Activated CD8-positive, alpha-beta memory T cell treated with anti-CD3 and anti-CD28 coated beads, Interleukin-2, amount 50 U/mL, for 4 hours (primary cell): ENCODE data around the gene SRP14.
"Not testable (repeated sequence)": the region's sequence is repeated elsewhere in the genome, so short reads cannot be mapped to it uniquely, and the experiment has no call there.

Experiments
- DNase-seq: peaks from one replicate; pipeline ENCODE4 v3.0.0-alpha.2; 2020

The SRP14 gene

DNA sequence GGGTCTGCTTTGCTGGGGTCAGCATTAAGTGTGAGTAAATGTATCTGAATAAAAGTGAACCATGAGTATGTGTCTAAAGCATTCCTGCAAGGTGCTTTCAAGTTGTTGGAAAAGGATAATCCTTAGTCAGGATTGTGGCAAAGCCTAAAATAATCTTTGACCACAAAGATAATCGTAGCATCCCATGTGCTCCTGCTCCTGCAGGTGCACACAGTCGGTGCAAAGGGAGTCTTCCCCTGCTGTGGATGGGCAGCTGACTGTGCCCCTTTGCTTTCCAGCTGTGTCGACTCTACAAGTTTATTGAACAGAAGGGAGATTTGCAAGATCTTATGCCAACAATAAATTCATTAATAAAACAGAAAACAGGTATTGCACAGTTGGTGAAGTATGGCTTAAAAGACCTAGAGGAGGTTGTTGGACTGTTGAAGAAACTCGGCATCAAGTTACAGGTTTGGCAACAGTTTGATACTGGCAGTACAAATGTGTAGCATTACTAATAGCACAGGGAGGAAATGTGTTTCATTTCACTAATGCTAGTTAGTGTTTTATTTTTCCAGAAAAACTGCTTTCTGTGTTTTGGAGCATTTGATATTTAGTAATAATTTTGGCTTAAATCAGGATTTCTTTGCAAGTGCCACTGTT lies 22.6 kb downstream of the SRP14 start:
- no peak for DNase-seq

DNA sequence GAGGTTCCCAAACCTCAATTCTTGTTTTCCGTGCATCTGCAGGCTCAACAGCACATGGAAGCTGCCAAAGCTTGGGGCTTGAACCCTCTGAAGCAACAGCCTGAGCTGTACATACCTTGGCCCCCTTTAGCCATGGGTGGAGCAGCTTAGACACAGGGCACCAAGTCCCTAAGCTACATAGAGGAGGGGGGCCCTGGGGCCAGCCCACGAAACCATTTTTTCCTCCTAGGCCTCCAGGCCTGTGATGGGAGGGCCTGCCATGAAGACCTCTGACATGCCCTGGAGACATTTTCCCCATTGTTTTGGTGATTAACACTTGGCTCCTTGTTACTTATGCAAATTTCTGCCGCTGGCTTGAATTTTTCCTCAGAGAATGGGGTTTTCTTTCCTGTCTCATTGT lies 24.6 kb downstream of the SRP14 start:
- DNase-seq: no peak

DNA sequence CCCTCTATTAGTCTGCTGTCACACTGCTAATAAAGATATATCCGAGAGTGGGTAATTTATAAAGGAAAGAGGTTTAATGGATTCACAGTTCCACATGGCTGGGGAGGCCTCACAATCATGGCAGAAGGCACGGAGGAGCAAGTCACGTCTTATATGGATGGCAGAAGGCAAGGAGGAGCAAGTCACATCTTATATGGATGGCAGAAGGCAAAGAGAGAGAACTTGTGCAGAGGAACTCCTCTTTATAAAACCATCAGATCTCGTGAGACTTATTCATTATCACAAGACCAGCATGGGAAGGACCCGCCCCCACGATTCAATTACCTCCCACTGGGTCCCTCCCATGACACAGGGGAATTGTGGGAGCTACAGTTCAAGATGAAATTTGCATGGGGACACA lies 25.6 kb downstream of the SRP14 start:
- not testable (repeated sequence) for DNase-seq

DNA sequence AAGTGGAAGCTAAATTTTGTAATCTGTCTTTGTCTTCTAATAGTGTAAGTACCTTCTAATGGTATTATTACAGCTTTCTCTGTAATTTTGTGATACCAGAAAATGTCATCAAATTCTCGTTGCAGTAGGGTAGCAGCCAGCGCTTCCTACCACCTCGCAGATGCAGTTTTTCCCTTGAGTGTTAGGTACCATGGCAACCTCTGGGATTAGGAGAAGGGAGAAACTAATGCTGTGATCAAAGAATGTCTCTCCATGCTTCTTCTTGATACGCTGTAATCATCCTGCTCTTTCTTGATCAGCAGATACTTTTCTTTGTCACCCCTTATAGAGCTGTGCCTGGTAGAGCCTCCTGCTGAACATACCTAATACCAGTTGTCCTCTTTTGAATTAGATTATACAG lies 27.7 kb downstream of the SRP14 start:
- DNase-seq: no peak

DNA sequence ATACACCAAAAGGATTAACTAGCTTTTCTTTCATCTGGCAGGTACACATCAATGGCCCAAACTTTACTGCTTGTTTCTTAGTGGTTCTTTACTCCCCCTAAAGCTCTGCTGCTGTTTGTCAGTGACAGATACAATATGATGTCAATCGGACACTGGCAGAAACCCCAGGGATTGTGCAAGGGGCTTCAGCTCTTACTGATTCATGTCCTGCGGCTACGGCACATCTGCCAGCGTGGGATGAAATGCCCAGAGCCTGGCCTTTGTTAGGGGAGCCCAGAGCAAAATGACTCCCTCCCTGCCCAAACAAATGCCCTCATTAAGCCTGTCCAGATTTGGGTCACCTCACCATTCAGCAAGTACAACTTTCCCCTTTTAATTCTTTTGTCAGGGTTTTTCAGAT lies 28.3 kb downstream of the SRP14 start:
- DNase-seq: no peak

DNA sequence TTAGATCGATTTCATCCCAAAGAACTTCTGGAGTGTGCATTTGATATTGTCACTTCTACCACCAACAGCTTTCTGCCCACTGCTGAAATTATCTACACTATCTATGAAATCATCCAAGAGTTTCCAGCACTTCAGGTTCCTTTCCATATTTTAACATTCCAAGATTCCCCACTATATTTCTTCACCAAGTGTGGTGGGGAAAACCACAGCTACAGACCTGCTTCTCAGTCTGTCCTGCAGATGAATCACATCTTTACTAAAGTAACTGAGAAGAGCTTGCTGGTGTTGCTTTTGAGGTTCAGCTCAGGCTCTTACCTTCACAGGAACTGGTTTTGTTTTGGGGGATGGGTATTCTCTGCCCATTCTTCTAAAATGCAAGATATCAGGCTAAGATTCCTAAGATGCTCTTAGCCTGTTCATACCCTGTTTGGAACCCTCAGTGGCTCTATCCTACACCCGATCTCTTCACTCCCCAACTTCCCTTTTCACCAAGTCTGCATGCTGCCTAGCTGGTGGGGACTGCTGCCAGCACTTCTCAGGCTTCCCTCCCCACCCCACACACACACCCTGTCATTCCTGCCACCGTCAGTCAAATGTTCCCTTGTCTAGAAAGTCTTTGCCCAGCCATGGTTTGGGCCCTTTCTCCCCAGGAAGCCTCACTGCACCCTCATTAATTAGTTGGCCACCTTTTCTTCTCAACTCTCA lies 30.8 kb downstream of the SRP14 start:
- no peak for DNase-seq

DNA sequence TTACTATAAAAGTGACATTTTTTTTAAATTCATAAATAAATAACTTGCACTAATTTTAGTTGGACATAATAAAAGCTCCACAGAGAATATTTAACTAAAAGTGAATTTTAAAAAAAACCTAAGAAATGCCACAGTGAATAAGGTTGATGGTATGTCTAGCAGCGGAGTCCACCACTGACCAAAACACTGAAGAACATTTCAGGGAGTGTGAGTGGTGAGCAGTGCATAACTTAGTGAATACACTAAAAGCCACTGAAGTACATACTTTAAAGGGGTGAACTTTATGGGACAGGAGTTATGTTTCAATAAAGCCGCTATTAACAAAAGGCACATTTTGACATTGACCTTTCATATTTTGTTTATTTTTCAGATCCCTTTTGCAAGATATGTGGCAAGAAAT lies 32.3 kb downstream of the SRP14 start:
- no peak for DNase-seq

DNA sequence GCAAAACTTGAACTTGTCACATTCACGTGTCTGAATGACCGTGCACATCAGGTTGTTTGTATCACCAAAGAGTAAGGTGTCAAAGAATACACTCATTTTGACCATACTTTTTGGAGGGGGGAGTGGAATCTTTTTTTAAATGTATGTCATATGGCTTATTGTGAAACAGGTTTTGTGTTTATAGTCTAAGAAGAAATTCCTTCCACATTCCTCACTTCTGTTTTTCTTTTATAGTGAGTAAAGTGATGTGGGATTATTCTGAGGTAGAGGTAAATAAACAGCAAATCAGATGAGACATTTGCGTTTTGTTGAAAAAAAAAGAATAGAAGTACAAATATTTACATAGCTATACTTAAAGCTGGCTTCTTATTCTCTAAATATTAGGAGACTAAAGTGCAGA lies 33.0 kb downstream of the SRP14 start:
- DNase-seq: no peak

DNA sequence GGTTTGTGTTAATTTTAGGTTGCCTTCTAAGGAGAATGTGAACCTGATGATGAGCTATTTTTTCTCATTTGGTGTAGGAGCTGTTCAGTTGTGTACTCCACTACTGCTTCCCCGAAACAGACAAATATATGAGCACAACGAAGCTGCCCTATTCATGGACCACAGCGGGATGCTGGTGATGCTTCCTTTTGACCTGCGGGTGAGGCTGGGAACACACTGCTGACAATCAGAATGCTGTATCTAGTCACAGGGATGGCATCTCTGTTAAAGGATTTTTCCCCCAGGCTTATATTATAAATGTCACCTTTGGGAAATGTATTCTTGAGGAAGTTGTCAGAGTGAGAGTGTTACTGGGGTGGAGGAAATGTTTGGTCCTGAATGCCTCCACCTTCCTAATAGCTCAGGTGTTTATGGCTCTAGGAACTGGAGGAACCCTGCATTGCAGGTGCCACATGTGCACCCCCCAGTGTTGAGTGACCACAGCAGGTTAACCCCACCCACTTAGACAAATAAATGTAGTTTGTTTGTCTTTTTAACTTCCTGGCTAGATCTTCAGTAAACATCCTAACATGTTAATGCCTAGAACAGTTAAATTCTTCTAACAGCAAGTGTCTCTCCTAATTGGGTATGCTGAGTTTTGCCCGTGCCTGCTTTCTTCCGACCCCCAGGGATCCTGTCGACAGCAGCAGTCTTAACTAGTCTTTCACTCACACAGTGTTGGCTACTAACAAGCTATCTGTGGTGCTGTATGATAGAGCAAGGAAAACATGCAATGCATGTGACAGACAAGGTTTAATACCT lies 35.7 kb downstream of the SRP14 start:
- DNase-seq: no peak

DNA sequence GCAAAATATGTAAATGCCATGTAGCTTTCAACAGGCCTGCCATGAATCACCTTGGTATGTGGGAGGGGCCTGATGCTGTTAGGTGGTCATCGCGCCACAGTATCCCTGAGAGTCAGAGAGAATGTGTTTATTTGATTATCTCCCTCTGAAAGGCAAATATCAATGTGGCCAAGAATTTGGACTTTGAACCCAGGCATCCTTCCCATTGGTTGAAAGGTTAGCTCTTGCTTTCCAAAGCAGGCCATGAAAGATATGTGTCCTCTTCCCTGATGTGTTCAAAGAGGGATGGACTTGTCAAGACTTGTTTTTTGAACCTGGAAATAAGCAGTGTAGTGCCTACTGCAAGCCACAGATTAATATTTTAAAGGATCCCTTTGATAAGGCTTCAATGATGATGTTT lies 36.7 kb downstream of the SRP14 start:
- DNase-seq: no peak

DNA sequence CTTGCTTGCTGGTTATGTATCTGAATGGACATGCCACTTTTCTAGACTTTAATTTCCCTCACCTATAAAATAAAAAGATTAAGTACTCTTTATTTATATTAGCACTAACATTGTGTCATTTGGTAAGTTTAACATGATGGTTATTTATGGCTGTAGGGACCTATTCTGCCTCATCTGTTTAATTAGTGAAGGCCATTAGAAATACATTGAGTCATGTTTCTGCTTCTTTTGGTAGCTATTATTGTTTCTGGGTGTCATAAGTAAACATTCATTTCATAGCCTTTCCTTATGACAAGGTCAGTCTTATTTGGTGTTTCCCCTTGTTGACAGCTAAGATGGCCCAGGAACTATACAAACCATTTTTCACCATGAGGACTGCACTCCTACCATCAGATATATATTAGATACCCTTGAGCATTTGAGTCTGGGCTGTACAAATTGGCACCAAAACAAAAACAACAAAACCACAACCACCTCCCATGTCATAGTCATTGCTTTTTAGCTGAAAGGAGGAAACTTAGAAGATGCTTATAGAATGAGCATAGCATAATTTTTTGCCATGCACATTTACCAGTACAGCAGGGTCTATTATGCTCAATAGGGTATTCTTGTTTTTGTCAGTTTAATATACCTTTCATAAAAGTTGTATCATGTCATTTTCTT lies 39.3 kb downstream of the SRP14 start:
- no peak for DNase-seq

DNA sequence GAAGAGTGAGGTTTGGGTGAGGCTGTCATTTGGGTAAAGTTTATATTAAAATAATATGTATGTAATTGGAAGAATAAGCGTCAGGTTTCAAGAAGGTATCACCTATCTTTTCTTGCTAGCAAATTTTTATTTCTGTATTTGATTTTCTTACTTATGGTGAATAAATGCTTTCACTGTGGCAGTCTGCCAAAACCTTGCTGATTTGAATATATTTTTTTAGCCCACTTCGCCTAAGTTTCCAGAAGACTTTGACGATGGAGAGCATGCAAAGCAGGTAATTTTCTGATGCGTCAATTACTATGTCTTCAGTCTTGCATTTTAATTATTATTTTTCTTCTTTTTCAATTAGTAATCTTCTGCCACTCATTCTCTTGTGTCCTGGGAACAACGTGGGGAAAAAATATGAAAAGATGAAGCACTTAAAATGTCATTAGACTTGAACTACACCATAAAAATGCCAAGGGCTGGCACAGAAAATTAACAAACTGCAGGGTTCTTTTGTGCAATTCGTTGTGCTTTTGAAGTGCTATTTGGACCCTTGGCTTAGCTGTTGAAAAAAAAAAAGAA lies 40.4 kb downstream of the SRP14 start:
- no peak for DNase-seq

DNA sequence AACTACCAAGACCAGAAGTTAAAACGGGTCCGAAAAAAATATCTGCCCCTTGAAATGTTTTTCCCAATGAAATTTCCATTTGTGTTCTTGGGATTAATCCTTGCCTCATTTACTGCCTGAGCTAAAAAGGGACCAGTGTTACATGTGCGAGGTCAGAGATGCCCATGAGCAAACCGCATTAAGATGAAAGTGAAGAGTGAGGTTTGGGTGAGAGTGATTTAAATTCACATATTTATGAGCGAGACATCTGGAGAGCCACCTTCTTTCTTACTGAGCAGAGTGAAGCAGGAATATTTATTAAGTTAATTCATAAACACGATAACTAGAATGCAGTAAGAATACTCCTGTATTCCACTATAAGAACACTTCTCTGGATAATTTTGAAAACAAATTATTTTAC lies 41.3 kb downstream of the SRP14 start:
- no peak for DNase-seq

DNA sequence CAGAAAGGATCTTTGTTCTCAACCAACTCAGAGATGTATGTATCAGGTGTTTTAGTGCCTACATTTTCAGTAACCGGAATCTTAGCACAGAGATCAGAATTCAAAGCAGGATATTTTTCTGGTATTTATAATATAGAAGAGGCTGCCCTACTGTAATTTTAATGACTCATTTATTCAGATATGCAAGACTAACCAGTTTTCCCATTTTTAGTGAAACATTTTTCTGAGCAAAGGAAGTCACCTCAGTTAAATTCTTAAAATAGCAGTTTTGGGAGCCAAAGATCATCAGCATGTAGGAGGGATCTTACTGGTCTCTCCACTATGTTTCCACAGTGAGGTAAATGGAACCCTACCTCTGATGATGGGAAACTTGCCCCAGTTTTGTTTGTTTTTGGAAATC lies 42.0 kb downstream of the SRP14 start:
- DNase-seq: no peak

DNA sequence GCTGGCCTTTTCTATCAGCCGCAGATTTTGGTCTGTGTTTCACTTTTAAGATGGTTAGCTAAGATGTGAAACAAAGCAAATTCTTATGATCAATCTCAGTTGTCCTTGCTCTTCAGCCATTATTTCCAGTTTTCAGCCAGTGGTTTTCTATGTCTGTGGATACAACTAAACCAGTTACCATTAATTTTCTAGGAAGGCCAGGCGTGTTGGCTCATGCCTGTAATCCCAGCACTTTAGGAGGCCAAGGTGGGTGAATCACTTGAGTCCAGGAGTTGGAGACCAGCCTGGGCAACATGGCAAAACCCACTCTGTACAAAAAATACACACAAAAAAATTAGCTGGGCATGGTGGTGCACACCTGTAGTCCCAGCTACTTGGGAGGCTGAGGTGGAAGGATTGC lies 42.8 kb downstream of the SRP14 start:
- not testable (repeated sequence) for DNase-seq

DNA sequence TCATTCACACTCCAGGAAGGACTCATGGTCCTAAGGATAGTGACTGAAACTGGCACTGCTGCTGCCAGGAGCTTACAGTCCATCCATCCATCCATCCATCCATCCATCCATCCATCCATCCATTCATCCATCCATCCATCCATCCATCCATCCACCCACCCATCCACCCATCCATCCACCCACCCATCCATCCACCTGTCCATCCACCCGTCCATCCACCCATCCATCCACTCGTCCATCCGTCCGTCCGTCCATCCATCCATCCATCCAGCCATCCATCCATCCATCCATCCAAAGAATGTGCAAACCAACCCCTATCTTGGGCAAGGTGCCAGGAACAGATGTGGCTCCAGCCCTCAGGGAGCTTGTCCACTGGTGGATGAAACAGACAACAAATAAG lies 46.0 kb downstream of the SRP14 start:
- DNase-seq: not testable (repeated sequence)

DNA sequence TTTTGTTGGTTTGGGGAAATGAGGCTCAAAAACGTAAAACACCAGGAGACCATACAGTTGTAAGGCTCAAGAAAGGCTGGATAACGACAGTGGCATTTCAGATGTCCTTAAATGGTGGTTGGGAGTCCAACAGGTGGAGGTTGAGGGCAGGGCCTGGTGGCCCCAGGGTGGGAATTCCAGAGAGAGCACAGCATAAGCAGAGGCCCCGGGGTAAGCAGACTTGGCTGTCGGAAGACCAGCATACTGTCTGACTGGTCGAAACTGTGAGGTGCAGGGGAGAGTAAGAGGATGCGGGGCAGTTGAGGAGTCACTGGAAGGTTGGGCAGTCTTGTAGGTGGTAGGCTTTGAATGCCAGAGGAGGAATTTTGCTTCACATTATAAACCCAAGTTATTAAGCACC lies 48.3 kb downstream of the SRP14 start:
- DNase-seq: no peak

DNA sequence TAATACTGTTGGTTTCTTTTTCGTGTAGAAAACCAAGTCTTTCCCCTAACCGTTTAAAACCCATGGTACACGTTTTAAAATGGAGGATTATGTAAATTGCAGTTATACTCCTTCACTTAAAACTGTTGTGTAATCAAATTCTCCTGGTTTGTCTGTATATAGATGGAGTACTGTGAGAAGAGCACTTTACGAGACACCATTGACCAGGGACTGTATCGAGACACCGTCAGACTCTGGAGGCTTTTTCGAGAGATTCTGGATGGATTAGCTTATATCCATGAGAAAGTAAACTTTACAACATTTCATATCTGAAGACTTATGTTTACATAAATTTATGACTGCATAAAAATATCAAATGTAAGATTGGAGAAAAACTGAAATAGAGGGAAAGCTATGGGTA lies 51.2 kb downstream of the SRP14 start:
- no peak for DNase-seq
